ENCODE measurements around the gene RABEP1. TPM values are rescaled to one million over a fixed set of nuclear protein-coding genes. Genes with fewer than 3 reads are reported as not detected.

The RABEP1 gene
- total and polyA plus RNA-seq, 9 of the 15 experiments (the other 6 are each of a cell fraction or from before 2014, with no cell fraction given), result 8.2 to 38.9 (median 30.3) TPM

- TF ChIP-seq RBM15 (IDR thresholded peaks at IDR 0.05; ENCODE audit: insufficient read depth, low read length) (no peak), CCNT2 (IDR thresholded peaks at IDR 0.05; ENCODE audit: borderline replicate concordance, extremely low read depth, insufficient read length, low read depth, low read length) (no peak), FOS (IDR thresholded peaks at IDR 0.05; ENCODE audit: extremely low read depth, insufficient read length) (no peak), ESRRB (CRISPR knock-in tag; IDR thresholded peaks at IDR 0.05; ENCODE audit: borderline replicate concordance) (no peak), DPF2 (IDR thresholded peaks at IDR 0.05) (no peak), USF2 (CRISPR knock-in tag; IDR thresholded peaks at IDR 0.05) (peak; percentile 37; the same call in 1 of the 2 replicates), HDAC1 (IDR thresholded peaks at IDR 0.05) (peak in 1 of 2 experiments; percentile 95; a peak in 2 of 4 replicates), JUNB (CRISPR knock-in tag; conservative IDR thresholded peaks at IDR 0.05) (no peak), EP400 (IDR thresholded peaks at IDR 0.05) (peak; percentile 93), AFF4 (CRISPR knock-in tag; IDR thresholded peaks at IDR 0.05) (no peak), KLF10 (CRISPR knock-in tag; IDR thresholded peaks at IDR 0.05) (no peak), POLR2AphosphoS5 (IDR thresholded peaks at IDR 0.05; ENCODE audit: control insufficient read depth, insufficient read depth, low read depth, low read length) (peak; percentile 79), SIX5 (IDR thresholded peaks at IDR 0.05; ENCODE audit: borderline replicate concordance in 1 of 2, insufficient read depth in 1 of 2, low read depth in 1 of 2, low read length in 2 of 2) (peak; percentile 48 to 58; a peak in 3 of 4 replicates), ZKSCAN8 (CRISPR knock-in tag; IDR thresholded peaks at IDR 0.05) (no peak), SP1 (CRISPR knock-in tag; IDR thresholded peaks at IDR 0.05) (peak; percentile 21; the same call in 1 of the 2 replicates), SRSF7 (optimal IDR thresholded peaks at IDR 0.05; ENCODE audit: low read depth, low read length) (no peak), PPARD (CRISPR knock-in tag; IDR thresholded peaks at IDR 0.05) (no peak), HDAC2 (IDR thresholded peaks at IDR 0.05) (0 out of 2 replicates have a peak, but pooled peaks have one; percentile 28), ZBTB49 (CRISPR knock-in tag; IDR thresholded peaks at IDR 0.05; ENCODE audit: borderline replicate concordance) (no peak), SMAD1 (IDR thresholded peaks at IDR 0.05; ENCODE audit: low read depth, low read length, partially characterized antibody) (no peak)
Observed at GRCh38 chr17:5419959-5420653, 138.0 kb downstream of the RABEP1 start, which contains the start of gene RPAIN (continued).

Measured in K562 (cell line).